Esophagus muscularis mucosa (tissue), 4 donors: ENCODE results near the gene PTOV1.

ENCODE experiments used
- CTCF ChIP-seq, 3 experiments: fragments of 200-600 bp in 2 of 3; fragments of 450-650 bp in 1 of 3; sonication (generic) in 2 of 3; IDR thresholded peaks; one replicate each; pipeline ENCODE4 v1.5.1; 2017 to 2019; ENCODE audit warnings: antibody characterized with exemption in 3 of 3, mild to moderate bottlenecking in 2 of 3, moderate library complexity in 1 of 3
- EP300 ChIP-seq: sonication (generic); formaldehyde crosslinking; IDR thresholded peaks from one replicate; pipeline ENCODE4 v1.6.1; 2017; ENCODE audit warnings: antibody characterized with exemption
- POLR2A ChIP-seq: fragments of 450-650 bp; IDR thresholded peaks from one replicate; pipeline ENCODE4 v1.6.1; 2017; ENCODE audit warnings: antibody characterized with exemption, moderate library complexity, mild to moderate bottlenecking, low read depth
- POLR2AphosphoS5 ChIP-seq, 2 donors: sonication (generic); formaldehyde crosslinking; IDR thresholded peaks; one replicate each; pipeline ENCODE4 v1.6.1; 2017; ENCODE audit warnings: antibody characterized with exemption in 2 of 2

DNA sequence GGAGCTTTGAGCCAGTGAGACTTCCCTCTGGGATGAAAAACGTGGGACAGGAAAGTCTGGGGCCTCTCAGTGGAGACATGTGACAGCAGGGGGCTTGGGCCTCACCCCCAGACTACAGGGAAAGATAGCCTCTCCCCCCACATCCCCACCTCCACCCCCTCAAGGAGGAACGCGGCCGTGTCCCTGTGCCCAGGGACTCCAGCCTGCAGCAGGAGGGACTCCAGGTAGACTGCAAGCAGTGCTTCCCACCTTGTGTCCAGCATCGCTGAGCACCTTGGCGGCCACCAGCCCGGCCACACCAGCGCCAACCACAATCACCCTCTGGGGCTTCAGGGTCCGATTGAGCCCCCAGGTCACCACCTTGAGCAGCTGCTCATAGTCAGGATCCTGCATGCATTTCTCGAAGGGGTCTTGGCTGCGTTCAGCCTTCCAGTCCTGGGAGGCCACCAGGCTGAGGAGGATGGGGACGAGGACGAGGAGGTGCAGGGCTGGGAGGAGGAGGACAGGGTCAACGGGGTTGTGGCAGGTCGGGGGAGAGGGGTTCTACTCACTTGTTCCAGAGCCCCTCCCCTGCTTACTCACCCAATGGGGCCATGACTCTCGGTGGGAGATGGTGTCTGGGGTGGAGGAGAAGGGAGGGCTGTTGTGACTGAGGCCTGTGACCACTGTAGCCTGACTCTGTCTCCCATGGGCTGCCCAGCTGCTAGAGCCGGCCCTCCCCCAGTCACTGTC lies 44.8 kb downstream of the PTOV1 start:
- no peak for TF ChIP-seq POLR2A
- TF ChIP-seq CTCF (IDR thresholded peaks at IDR 0.05) = no peak
- TF ChIP-seq EP300 = no peak
- no peak for TF ChIP-seq POLR2AphosphoS5 (IDR thresholded peaks at IDR 0.05)
